ENCODE results near the gene SUSD1.

GRCh38 chr9:112104901-112105300, 70.2 kb downstream of the SUSD1 start:
- TF ChIP-seq, protein P1, sequence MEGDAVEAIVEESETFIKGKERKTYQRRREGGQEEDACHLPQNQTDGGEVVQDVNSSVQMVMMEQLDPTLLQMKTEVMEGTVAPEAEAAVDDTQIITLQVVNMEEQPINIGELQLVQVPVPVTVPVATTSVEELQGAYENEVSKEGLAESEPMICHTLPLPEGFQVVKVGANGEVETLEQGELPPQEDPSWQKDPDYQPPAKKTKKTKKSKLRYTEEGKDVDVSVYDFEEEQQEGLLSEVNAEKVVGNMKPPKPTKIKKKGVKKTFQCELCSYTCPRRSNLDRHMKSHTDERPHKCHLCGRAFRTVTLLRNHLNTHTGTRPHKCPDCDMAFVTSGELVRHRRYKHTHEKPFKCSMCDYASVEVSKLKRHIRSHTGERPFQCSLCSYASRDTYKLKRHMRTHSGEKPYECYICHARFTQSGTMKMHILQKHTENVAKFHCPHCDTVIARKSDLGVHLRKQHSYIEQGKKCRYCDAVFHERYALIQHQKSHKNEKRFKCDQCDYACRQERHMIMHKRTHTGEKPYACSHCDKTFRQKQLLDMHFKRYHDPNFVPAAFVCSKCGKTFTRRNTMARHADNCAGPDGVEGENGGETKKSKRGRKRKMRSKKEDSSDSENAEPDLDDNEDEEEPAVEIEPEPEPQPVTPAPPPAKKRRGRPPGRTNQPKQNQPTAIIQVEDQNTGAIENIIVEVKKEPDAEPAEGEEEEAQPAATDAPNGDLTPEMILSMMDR (IDR thresholded peaks at IDR 0.05) = no peak
- no peak for TF ChIP-seq POLR2AphosphoS5 (IDR thresholded peaks at IDR 0.05)
- no peak for TF ChIP-seq EP300 (IDR thresholded peaks at IDR 0.05)

Measured in upper lobe of left lung (tissue), 4 donors.